A673 (cell line): ENCODE results near the gene TMEM95. TPM values are rescaled to one million over a fixed set of nuclear protein-coding genes. Genes with fewer than 3 reads are reported as not detected.

Source experiments
- BruUV-seq: library from RNA; stranded (reverse); fragments of 400-500 nt; replicated peaks from 2 replicates; lab custom pipeline; 2021; lab: Mats Ljungman, UMichigan
- CTCF ChIA-PET: fragments of 300-600 bp; sonication (Branson Sonifier 250); formaldehyde crosslinking; loops from one replicate; lab custom pipeline; 2022; ENCODE audit warnings: antibody characterized with exemption; lab: Charles Lee
- POLR2A ChIA-PET: fragments of 300-600 bp; sonication (Branson Sonifier 250); formaldehyde crosslinking; loops from one replicate; lab custom pipeline; 2022; ENCODE audit warnings: antibody characterized with exemption; ENCODE audit not compliant: low non-redundant PET; lab: Charles Lee
- DNase-seq: peaks from one replicate; pipeline ENCODE4 v3.0.0-alpha.2; 2015; ENCODE audit warnings: low spot score
- H3K27ac ChIP-seq: fragments of 200-600 bp; sonication (generic); 2 replicates; pipeline ENCODE4 v1.5.1; 2016; ENCODE audit warnings: mixed run types, low read depth, mild to moderate bottlenecking, mixed read lengths, antibody characterized with exemption, low read length; ENCODE audit not compliant: poor library complexity, severe bottlenecking
- H3K27me3 ChIP-seq: fragments of 200-600 bp; sonication (generic); replicated peaks from 2 replicates; pipeline ENCODE4 v1.6.1; 2017; ENCODE audit warnings: mixed run types, low read depth, mild to moderate bottlenecking, mixed read lengths, antibody characterized with exemption, low read length; ENCODE audit not compliant: insufficient read depth, poor library complexity
- H3K36me3 ChIP-seq: fragments of 200-600 bp; sonication (generic); 2 replicates; pipeline ENCODE4 v1.6.1; 2016; ENCODE audit warnings: mixed run types, mild to moderate bottlenecking, mixed read lengths, antibody characterized with exemption, low read length; ENCODE audit not compliant: insufficient read depth, poor library complexity, severe bottlenecking
- H3K4me1 ChIP-seq: fragments of 200-600 bp; sonication (generic); 2 replicates; pipeline ENCODE4 v1.6.1; 2017; ENCODE audit warnings: mixed run types, mild to moderate bottlenecking, mixed read lengths, antibody characterized with exemption, low read length; ENCODE audit not compliant: insufficient read depth, poor library complexity, severe bottlenecking
- H3K4me3 ChIP-seq: fragments of 200-600 bp; sonication (generic); 2 replicates; pipeline ENCODE4 v1.5.1; 2016; ENCODE audit warnings: low read depth, mixed run types, mild to moderate bottlenecking, mixed read lengths, low read length; ENCODE audit not compliant: poor library complexity, severe bottlenecking
- H3K9me3 ChIP-seq: fragments of 200-600 bp; sonication (generic); 2 replicates; pipeline ENCODE4 v1.6.1; 2016; ENCODE audit warnings: mixed run types, low read depth, mild to moderate bottlenecking, mixed read lengths, antibody characterized with exemption, low read length; ENCODE audit not compliant: poor library complexity, severe bottlenecking
- CTCF ChIP-seq: fragments of 300-800, 200-600 bp; sonication (generic); conservative IDR thresholded peaks from 2 replicates; pipeline ENCODE4 v1.5.1; 2017; ENCODE audit warnings: low read depth, mild to moderate bottlenecking, antibody characterized with exemption, low read length, moderate library complexity, mixed read lengths
- EZH2 ChIP-seq: fragments of 200-600 bp; sonication (generic); IDR thresholded peaks from 2 replicates; pipeline ENCODE4 v1.6.1; 2017; ENCODE audit warnings: borderline replicate concordance, low read depth, mild to moderate bottlenecking, mixed read lengths, antibody characterized with exemption, low read length; ENCODE audit not compliant: poor library complexity, severe bottlenecking
- intact Hi-C: fragments of 100-400 bp; cut with micrococcal nuclease; formaldehyde crosslinking; loops from one replicate; pipeline ENCODE4 v1.10.0; 2022; ENCODE audit not compliant: unreplicated experiment
- total RNA-seq: library from RNA; stranded (reverse); gene quantifications from 2 replicates; pipeline ENCODE4 v1.2.3, GENCODE V29; 2021

TMEM95 gene
- total RNA-seq, 1 experiment from 2014 or later: not detected

- TF ChIP-seq CTCF (no peak), EZH2 (no peak)
- BruUV-seq: no TSS peak
- DNase-seq: no peak
- H3K36me3 ChIP-seq: no peaks in the 10 kb centered on the region
- intact Hi-C loops: loop anchor here (5.0 to 10.0 kb wide), 2 partner anchors 82 to 129 kb away; partner anchors contain the start of genes FGF11, POLR2A, SLC35G6 and TMEM102
- no peak overlapping the region for H3K27ac ChIP-seq
- H3K4me1 ChIP-seq: peaks cover 24% of the 10 kb centered on the region
- H3K27me3 ChIP-seq: no peaks in the 10 kb centered on the region
- no peak overlapping the region for H3K4me3 ChIP-seq
- CTCF ChIA-PET: interaction anchor here (0.9 to 1.8 kb wide), 7 partner anchors 14 to 234 kb away, joined by 3 to 11 read pairs (median 5); partner anchors contain the start of genes NEURL4 and PLSCR3
- H3K9me3 ChIP-seq: no peaks in the 10 kb centered on the region
- POLR2A ChIA-PET: no interaction called here
Measured at GRCh38 chr17:7355573-7355972, 617 bp downstream of the TMEM95 start.

GRCh38 chr17:7356072-7356549, 1.2 kb downstream of the TMEM95 start:
- Histone ChIP-seq H3K4me3 (no peak overlapping the region), H3K27ac (no peak overlapping the region), H3K4me1 (peaks cover 18% of the 10 kb centered on the region), H3K27me3 (no peaks in the 10 kb centered on the region), H3K36me3 (no peaks in the 10 kb centered on the region), H3K9me3 (no peaks in the 10 kb centered on the region)
- POLR2A ChIA-PET: no interaction called here
- TF ChIP-seq CTCF (peak; percentile 96), EZH2 (no peak)
- no TSS peak for BruUV-seq
- DNase-seq: peak; percentile 80
- CTCF ChIA-PET: interaction anchor here (0.5 to 1.8 kb wide), 11 partner anchors 13 to 233 kb away, joined by 3 to 11 read pairs (median 4); partner anchors contain the start of genes NEURL4, PLSCR3 and POLR2A
- intact Hi-C loops: loop anchor here (2.0 to 10.0 kb wide), 3 partner anchors 81 to 205 kb away; partner anchors contain the start of genes FGF11, POLR2A, SENP3 and SLC35G6

GRCh38 chr17:7356756-7357155, 1.8 kb downstream of the TMEM95 start:
- Histone ChIP-seq H3K27ac (no peak overlapping the region), H3K27me3 (no peaks in the 10 kb centered on the region), H3K9me3 (no peaks in the 10 kb centered on the region), H3K4me3 (no peak overlapping the region), H3K4me1 (peaks cover 14% of the 10 kb centered on the region), H3K36me3 (no peaks in the 10 kb centered on the region)
- POLR2A ChIA-PET: no interaction called here
- intact Hi-C loops: loop anchor here (2.0 to 10.0 kb wide), 3 partner anchors 81 to 204 kb away; partner anchors contain the start of genes FGF11, POLR2A, SENP3 and SLC35G6
- CTCF ChIA-PET: interaction anchor here (0.5 to 1.8 kb wide), 7 partner anchors 37 to 204 kb away, joined by 3 to 11 read pairs (median 5); partner anchors contain the start of genes PLSCR3 and POLR2A
- BruUV-seq: no TSS peak
- DNase-seq: no peak
- TF ChIP-seq CTCF: no peak
- no peak for TF ChIP-seq EZH2
